ENCODE data around the gene LMF1. TPM values are rescaled to one million over a fixed set of nuclear protein-coding genes. Genes with fewer than 3 reads are reported as not detected.

Gene LMF1
- total and polyA plus RNA-seq, 2 donors, result 9.8 to 16.8 TPM

GRCh38 chr16:924806-925205, 46.0 kb downstream of the LMF1 start:
- 83% methylated on average over 13 of the region's 13 CpGs for WGBS
- DNase-seq (ENCODE audit: extremely low spot score), result no peak
- H3K27ac ChIP-seq (ENCODE audit: low read depth), result no peak overlapping the region
- H3K36me3 ChIP-seq (ENCODE audit: insufficient read depth), result peaks cover 4% of the 10 kb centered on the region
- H3K4me1 ChIP-seq (ENCODE audit: insufficient read depth), result no peaks in the 10 kb centered on the region
- no peak overlapping the region for H3K4me3 ChIP-seq (ENCODE audit: low read depth, low read length)

GRCh38 chr16:924063-924462, 46.7 kb downstream of the LMF1 start:
- H3K27ac ChIP-seq (ENCODE audit: low read depth), result no peak overlapping the region
- no peak overlapping the region for H3K4me3 ChIP-seq (ENCODE audit: low read depth, low read length)
- no peaks in the 10 kb centered on the region for H3K4me1 ChIP-seq (ENCODE audit: insufficient read depth)
- no peaks in the 10 kb centered on the region for H3K36me3 ChIP-seq (ENCODE audit: insufficient read depth)
- 58% methylated on average over 5 of the region's 5 CpGs for WGBS
- no peak for DNase-seq (ENCODE audit: extremely low spot score)

- 97% methylated on average over 9 of the region's 9 CpGs for WGBS
- no peak overlapping the region for H3K27ac ChIP-seq (ENCODE audit: low read depth)
- no peak overlapping the region for H3K4me3 ChIP-seq (ENCODE audit: low read depth, low read length)
- H3K4me1 ChIP-seq (ENCODE audit: insufficient read depth), result no peaks in the 10 kb centered on the region
- H3K36me3 ChIP-seq (ENCODE audit: insufficient read depth), result no peaks in the 10 kb centered on the region
- DNase-seq (ENCODE audit: extremely low spot score), result no peak
Observed at GRCh38 chr16:923184-923583, 47.6 kb downstream of the LMF1 start.

- Histone ChIP-seq H3K36me3 (ENCODE audit: insufficient read depth) (no peaks in the 10 kb centered on the region), H3K4me1 (ENCODE audit: insufficient read depth) (no peaks in the 10 kb centered on the region), H3K27ac (ENCODE audit: low read depth) (no peak overlapping the region), H3K4me3 (ENCODE audit: low read depth, low read length) (no peak overlapping the region)
- WGBS, result 88% methylated on average over 13 of the region's 13 CpGs
- no peak for DNase-seq (ENCODE audit: extremely low spot score)
Observed at GRCh38 chr16:922051-922450, 48.7 kb downstream of the LMF1 start.

GRCh38 chr16:921321-921905, 49.4 kb downstream of the LMF1 start:
- WGBS, result 85% methylated on average over 32 of the region's 32 CpGs
- Histone ChIP-seq H3K4me1 (ENCODE audit: insufficient read depth) (no peaks in the 10 kb centered on the region), H3K36me3 (ENCODE audit: insufficient read depth) (no peaks in the 10 kb centered on the region), H3K27ac (ENCODE audit: low read depth) (no peak overlapping the region), H3K4me3 (ENCODE audit: low read depth, low read length) (no peak overlapping the region)
- no peak for DNase-seq (ENCODE audit: extremely low spot score)

- DNase-seq (ENCODE audit: extremely low spot score), result no peak
- H3K4me1 ChIP-seq (ENCODE audit: insufficient read depth), result no peaks in the 10 kb centered on the region
- H3K36me3 ChIP-seq (ENCODE audit: insufficient read depth), result no peaks in the 10 kb centered on the region
- no peak overlapping the region for H3K27ac ChIP-seq (ENCODE audit: low read depth)
- 41% methylated on average over 18 of the region's 18 CpGs for WGBS
- H3K4me3 ChIP-seq (ENCODE audit: low read depth, low read length), result no peak overlapping the region
Observed at GRCh38 chr16:920717-921116, 50.1 kb downstream of the LMF1 start.

GRCh38 chr16:920051-920681, 50.6 kb downstream of the LMF1 start:
- no peaks in the 10 kb centered on the region for H3K4me1 ChIP-seq (ENCODE audit: insufficient read depth)
- H3K4me3 ChIP-seq (ENCODE audit: low read depth, low read length), result no peak overlapping the region
- 44% methylated on average over 23 of the region's 23 CpGs for WGBS
- DNase-seq (ENCODE audit: extremely low spot score), result no peak
- H3K36me3 ChIP-seq (ENCODE audit: insufficient read depth), result no peaks in the 10 kb centered on the region
- H3K27ac ChIP-seq (ENCODE audit: low read depth), result no peak overlapping the region

- DNase-seq (ENCODE audit: extremely low spot score), result no peak
- Histone ChIP-seq H3K4me1 (ENCODE audit: insufficient read depth) (no peaks in the 10 kb centered on the region), H3K27ac (ENCODE audit: low read depth) (no peak overlapping the region), H3K4me3 (ENCODE audit: low read depth, low read length) (no peak overlapping the region), H3K36me3 (ENCODE audit: insufficient read depth) (no peaks in the 10 kb centered on the region)
- WGBS, result 90% methylated on average over 15 of the region's 15 CpGs
Observed at GRCh38 chr16:919658-920050, 51.1 kb downstream of the LMF1 start.

GRCh38 chr16:918741-919657, 51.8 kb downstream of the LMF1 start:
- no peak for DNase-seq (ENCODE audit: extremely low spot score)
- WGBS, result 95% methylated on average over 47 of the region's 47 CpGs
- Histone ChIP-seq H3K27ac (ENCODE audit: low read depth) (no peak overlapping the region), H3K36me3 (ENCODE audit: insufficient read depth) (no peaks in the 10 kb centered on the region), H3K4me1 (ENCODE audit: insufficient read depth) (no peaks in the 10 kb centered on the region), H3K4me3 (ENCODE audit: low read depth, low read length) (no peak overlapping the region)

GRCh38 chr16:918068-918467, 52.7 kb downstream of the LMF1 start:
- no peaks in the 10 kb centered on the region for H3K36me3 ChIP-seq (ENCODE audit: insufficient read depth)
- WGBS, result 71% methylated on average over 20 of the region's 20 CpGs
- H3K4me3 ChIP-seq (ENCODE audit: low read depth, low read length), result no peak overlapping the region
- no peaks in the 10 kb centered on the region for H3K4me1 ChIP-seq (ENCODE audit: insufficient read depth)
- DNase-seq (ENCODE audit: extremely low spot score), result no peak
- no peak overlapping the region for H3K27ac ChIP-seq (ENCODE audit: low read depth)

GRCh38 chr16:917591-918061, 53.2 kb downstream of the LMF1 start:
- DNase-seq (ENCODE audit: extremely low spot score), result no peak
- 94% methylated on average over 21 of the region's 21 CpGs for WGBS
- Histone ChIP-seq H3K36me3 (ENCODE audit: insufficient read depth) (no peaks in the 10 kb centered on the region), H3K4me1 (ENCODE audit: insufficient read depth) (no peaks in the 10 kb centered on the region), H3K4me3 (ENCODE audit: low read depth, low read length) (no peak overlapping the region), H3K27ac (ENCODE audit: low read depth) (no peak overlapping the region)

GRCh38 chr16:916035-916799, 54.6 kb downstream of the LMF1 start:
- H3K36me3 ChIP-seq (ENCODE audit: insufficient read depth), result no peaks in the 10 kb centered on the region
- H3K27ac ChIP-seq (ENCODE audit: low read depth), result no peak overlapping the region
- 84% methylated on average over 26 of the region's 26 CpGs for WGBS
- no peak for DNase-seq (ENCODE audit: extremely low spot score)
- no peak overlapping the region for H3K4me3 ChIP-seq (ENCODE audit: low read depth, low read length)
- H3K4me1 ChIP-seq (ENCODE audit: insufficient read depth), result no peaks in the 10 kb centered on the region

GRCh38 chr16:915546-915945, 55.2 kb downstream of the LMF1 start:
- no peak overlapping the region for H3K4me3 ChIP-seq (ENCODE audit: low read depth, low read length)
- no peaks in the 10 kb centered on the region for H3K4me1 ChIP-seq (ENCODE audit: insufficient read depth)
- H3K27ac ChIP-seq (ENCODE audit: low read depth), result no peak overlapping the region
- DNase-seq (ENCODE audit: extremely low spot score), result no peak
- 95% methylated on average over 19 of the region's 19 CpGs for WGBS
- H3K36me3 ChIP-seq (ENCODE audit: insufficient read depth), result no peaks in the 10 kb centered on the region
